PC-3 (cell line): ENCODE data around the gene PADI3. TPM values are rescaled to one million over a fixed set of nuclear protein-coding genes. Genes with fewer than 3 reads are reported as not detected.

ENCODE experiments used
- ATAC-seq: fragments of 200-7000 bp; cut with Tn5 transposase; 2 replicates; pipeline ENCODE4 v1.9.1; 2020; ENCODE audit warnings: mild to moderate bottlenecking, moderate library complexity
- BruUV-seq: library from RNA; stranded (reverse); fragments of 400-500 nt; replicated peaks from 2 replicates; lab custom pipeline; 2021; lab: Mats Ljungman, UMichigan
- CTCF ChIA-PET: fragments of 300-600 bp; sonication (Branson Sonifier 250); formaldehyde crosslinking; loops from one replicate; lab custom pipeline; 2022; ENCODE audit warnings: antibody characterized with exemption; lab: Charles Lee
- POLR2A ChIA-PET: fragments of 300-600 bp; sonication (Branson Sonifier 250); formaldehyde crosslinking; loops from one replicate; lab custom pipeline; 2022; ENCODE audit warnings: antibody characterized with exemption; ENCODE audit not compliant: unreplicated experiment; lab: Charles Lee
- DNase-seq: peaks from one replicate; pipeline ENCODE4 v3.0.0-alpha.2; 2015
- H2AFZ ChIP-seq: fragments of 300-600 bp; sonication (generic); 2 replicates; pipeline ENCODE4 v1.6.0; 2016; ENCODE audit warnings: antibody characterized with exemption, low read length
- H3F3A ChIP-seq: fragments of 300-600 bp; sonication (generic); one replicate; pipeline ENCODE4 v1.6.0; 2017; ENCODE audit warnings: antibody characterized with exemption, low read length, control low read depth, mild to moderate bottlenecking; ENCODE audit not compliant: unreplicated experiment
- H3K27ac ChIP-seq: fragments of 300-600 bp; sonication (generic); 2 replicates; pipeline ENCODE4 v1.5.1; 2016; ENCODE audit warnings: mild to moderate bottlenecking, low read length
- H3K27me3 ChIP-seq: fragments of 300-600 bp; sonication (generic); 2 replicates; pipeline ENCODE4 v1.6.1; 2016; ENCODE audit warnings: low read length, mixed read lengths
- H3K36me3 ChIP-seq: fragments of 300-600 bp; sonication (generic); 2 replicates; pipeline ENCODE4 v1.6.1; 2016; ENCODE audit warnings: low read depth, mixed run types, low read length, mixed read lengths
- H3K4me1 ChIP-seq: fragments of 300-600 bp; sonication (generic); 2 replicates; pipeline ENCODE4 v1.5.1; 2016; ENCODE audit warnings: low read length; ENCODE audit not compliant: insufficient read depth
- H3K4me2 ChIP-seq: fragments of 300-600 bp; sonication (generic); 2 replicates; pipeline ENCODE4 v1.6.0; 2016; ENCODE audit warnings: low read length
- H3K4me3 ChIP-seq: fragments of 300-600 bp; sonication (generic); 2 replicates; pipeline ENCODE4 v1.5.1; 2016; ENCODE audit warnings: mild to moderate bottlenecking, low read length, mixed read lengths
- H3K79me2 ChIP-seq: fragments of 300-600 bp; sonication (generic); 2 replicates; pipeline ENCODE4 v1.6.1; 2017; ENCODE audit warnings: low read length, mixed read lengths
- H3K9ac ChIP-seq: fragments of 300-600 bp; sonication (generic); 2 replicates; pipeline ENCODE4 v1.6.0; 2016; ENCODE audit warnings: mild to moderate bottlenecking, low read length
- H3K9me2 ChIP-seq: fragments of 300-600 bp; sonication (generic); replicated peaks from 2 replicates; pipeline ENCODE4 v1.6.1; 2016; ENCODE audit warnings: mixed run types, low read length, mixed read lengths
- H3K9me3 ChIP-seq: fragments of 300-600 bp; sonication (generic); 2 replicates; pipeline ENCODE4 v1.6.1; 2016; ENCODE audit warnings: low read length, mixed read lengths
- H4K20me1 ChIP-seq: fragments of 300-600 bp; sonication (generic); 2 replicates; pipeline ENCODE4 v1.6.1; 2016; ENCODE audit warnings: low read length, mixed read lengths
- CTCF ChIP-seq: fragments of 300-600 bp; sonication (generic); conservative IDR thresholded peaks from 2 replicates; pipeline ENCODE4 v1.5.1; 2017; ENCODE audit warnings: antibody characterized with exemption, low read depth, mild to moderate bottlenecking, low read length
- EZH2 ChIP-seq: fragments of 300-600 bp; sonication (generic); IDR thresholded peaks from one replicate; pipeline ENCODE4 v1.6.1; 2017; ENCODE audit warnings: antibody characterized with exemption, mild to moderate bottlenecking, low read length; ENCODE audit not compliant: unreplicated experiment
- EZH2phosphoT487 ChIP-seq: fragments of 300-600 bp; sonication (generic); IDR thresholded peaks from 2 replicates; pipeline ENCODE4 v1.6.1; 2018; ENCODE audit warnings: mild to moderate bottlenecking, antibody characterized with exemption, low read length, borderline replicate concordance
- intact Hi-C: fragments of 100-400 bp; cut with micrococcal nuclease; formaldehyde crosslinking; loops from 2 replicates; pipeline ENCODE4 v1.9.0; 2023
- total RNA-seq: library from RNA; depleted of rRNA; stranded (reverse); fragments of >200 nt; gene quantifications from 2 replicates; pipeline ENCODE4 v1.2.3, GENCODE V29; 2014

Gene PADI3
- total RNA-seq, 1 experiment from 2014 or later = 0.26 TPM

DNA sequence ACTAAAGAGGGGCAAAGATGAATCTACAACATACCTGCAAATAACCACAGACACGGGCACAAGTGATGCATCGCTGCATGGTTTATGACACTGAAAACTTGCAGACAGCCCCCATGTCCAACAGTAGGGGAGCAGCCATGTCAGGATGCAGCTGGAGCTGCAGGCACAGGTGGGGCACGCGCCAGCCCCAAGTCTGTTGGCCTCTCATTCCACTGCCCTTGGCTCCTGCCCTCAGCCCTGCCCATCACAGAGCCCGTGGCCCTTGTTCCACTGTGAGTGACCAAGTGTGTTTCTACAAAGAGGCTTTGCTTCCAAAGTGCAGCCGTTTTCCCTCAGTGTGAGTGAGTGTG is 55.9 kb downstream of the PADI3 start:
- intact Hi-C loops = no loop called here
- peak overlapping the region; percentile 13; the same call in 1 of the 2 replicates for H3K9ac ChIP-seq
- DNase-seq (no peak), ATAC-seq (peak; percentile 11; the same call in 1 of the 2 replicates)
- no TSS peak for BruUV-seq
- H3K27me3 ChIP-seq = no peaks in the 10 kb centered on the region
- TF ChIP-seq EZH2phosphoT487 = no peak
- no peak for TF ChIP-seq EZH2
- TF ChIP-seq CTCF = no peak
- ChIA-PET POLR2A (no interaction called here), CTCF (no interaction called here)
- no peaks in the 10 kb centered on the region for H3K9me2 ChIP-seq
- H3K4me3 ChIP-seq = no peak overlapping the region
- peak overlapping the region; percentile 63 for H3K4me2 ChIP-seq
- H2AFZ ChIP-seq = no peak overlapping the region
- no peaks in the 10 kb centered on the region for H4K20me1 ChIP-seq
- H3K27ac ChIP-seq = peak overlapping the region; percentile 91
- no peaks in the 10 kb centered on the region for H3K9me3 ChIP-seq
- H3F3A ChIP-seq = no peaks in the 10 kb centered on the region
- no peaks in the 10 kb centered on the region for H3K79me2 ChIP-seq
- peaks cover 30% of the 10 kb centered on the region for H3K4me1 ChIP-seq
- no peaks in the 10 kb centered on the region for H3K36me3 ChIP-seq

DNA sequence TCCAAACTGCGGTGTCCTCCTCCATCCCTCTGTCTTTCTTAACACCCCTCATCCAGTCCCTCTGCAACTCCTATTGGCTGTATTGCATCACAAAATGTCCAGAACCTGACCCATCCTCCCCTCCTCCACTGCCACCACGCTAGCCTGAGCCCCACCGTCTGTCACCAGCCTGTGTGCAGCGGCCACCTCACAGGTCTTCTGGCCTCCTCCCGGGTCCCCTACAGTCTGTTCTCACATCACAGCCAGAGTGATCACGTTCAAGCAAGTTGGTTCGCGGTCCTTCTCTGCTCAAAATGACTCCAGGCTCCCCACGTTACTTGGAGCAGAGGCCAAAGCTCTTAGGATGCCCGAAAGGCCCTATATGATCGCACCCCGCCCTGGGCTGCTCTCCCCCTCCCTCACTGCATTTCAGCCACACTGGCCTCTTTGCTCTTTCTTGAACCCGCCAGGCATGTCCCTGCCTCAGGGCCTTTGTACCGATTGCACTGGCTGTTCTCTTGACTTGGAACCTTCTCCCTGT is 56.7 kb downstream of the PADI3 start:
- no peak overlapping the region for H2AFZ ChIP-seq

More for the DNA sequence above, 56.7 kb downstream of the PADI3 start:
- DNase-seq (no peak), ATAC-seq (no peak)
- Histone ChIP-seq H3K79me2 (no peaks in the 10 kb centered on the region), H3K9me3 (no peaks in the 10 kb centered on the region), H3K9me2 (no peaks in the 10 kb centered on the region), H3K27ac (peak overlapping the region; percentile 91), H3K4me3 (no peak overlapping the region), H3K9ac (no peak overlapping the region), H3F3A (no peaks in the 10 kb centered on the region), H3K36me3 (no peaks in the 10 kb centered on the region), H3K4me1 (peaks cover 30% of the 10 kb centered on the region), H3K27me3 (no peaks in the 10 kb centered on the region), H4K20me1 (no peaks in the 10 kb centered on the region), H3K4me2 (no peak overlapping the region)
- BruUV-seq = no TSS peak
- CTCF ChIA-PET = no interaction called here
- TF ChIP-seq EZH2phosphoT487 (no peak), CTCF (no peak), EZH2 (no peak)
- intact Hi-C loops = no loop called here
- POLR2A ChIA-PET = no interaction called here
